ENCODE data around the gene CLBA1.

CLBA1 gene

GRCh38 chr14:104965561-104966231, 19.9 kb upstream of the CLBA1 start:
- H3K27me3 ChIP-seq (ENCODE audit: insufficient read depth, low read length, poor library complexity, severe bottlenecking) = no peaks in the 10 kb centered on the region

GRCh38 chr14:104966261-104966865, 19.2 kb upstream of the CLBA1 start:
- no peak overlapping the region for H3K9ac ChIP-seq (ENCODE audit: low read depth, low read length, poor library complexity, severe bottlenecking)
- no peak for TF ChIP-seq EZH2phosphoT487 (IDR thresholded peaks at IDR 0.05; ENCODE audit: borderline replicate concordance)
- TF ChIP-seq CTCF (conservative IDR thresholded peaks at IDR 0.05; ENCODE audit: low read length) = no peak
- no peaks in the 10 kb centered on the region for H3K4me1 ChIP-seq (ENCODE audit: insufficient read depth, low read length, poor library complexity, severe bottlenecking)
- H4K20me1 ChIP-seq (ENCODE audit: insufficient read depth, low read length, poor library complexity, severe bottlenecking) = no peaks in the 10 kb centered on the region
- no peaks in the 10 kb centered on the region for H3F3A ChIP-seq (ENCODE audit: low read depth)
- no peaks in the 10 kb centered on the region for H3K9me3 ChIP-seq (ENCODE audit: insufficient read depth, low read depth, low read length)
- H3K4me3 ChIP-seq (ENCODE audit: low read length, poor library complexity, severe bottlenecking) = no peak overlapping the region
- H3K79me2 ChIP-seq (ENCODE audit: insufficient read depth, low read length) = no peaks in the 10 kb centered on the region
- no peaks in the 10 kb centered on the region for H3K9me2 ChIP-seq (replicated peaks; ENCODE audit: low read depth, low read length)
- H2AFZ ChIP-seq (ENCODE audit: low read length) = no peak overlapping the region
- no peaks in the 10 kb centered on the region for H3K36me3 ChIP-seq (ENCODE audit: insufficient read depth, low read length)
- H3K4me2 ChIP-seq (ENCODE audit: low read depth, low read length, poor library complexity, severe bottlenecking) = no peak overlapping the region
- H3K27me3 ChIP-seq (ENCODE audit: insufficient read depth, low read length, poor library complexity, severe bottlenecking) = no peaks in the 10 kb centered on the region

More at GRCh38 chr14:104965561-104966231, 19.9 kb upstream of the CLBA1 start:
- no peaks in the 10 kb centered on the region for H3F3A ChIP-seq (ENCODE audit: low read depth)
- H3K9me2 ChIP-seq (replicated peaks; ENCODE audit: low read depth, low read length) = no peaks in the 10 kb centered on the region
- H4K20me1 ChIP-seq (ENCODE audit: insufficient read depth, low read length, poor library complexity, severe bottlenecking) = no peaks in the 10 kb centered on the region
- no peak for TF ChIP-seq EZH2phosphoT487 (IDR thresholded peaks at IDR 0.05; ENCODE audit: borderline replicate concordance)
- no peak for TF ChIP-seq CTCF (conservative IDR thresholded peaks at IDR 0.05; ENCODE audit: low read length)
- no peak overlapping the region for H2AFZ ChIP-seq (ENCODE audit: low read length)
- H3K9ac ChIP-seq (ENCODE audit: low read depth, low read length, poor library complexity, severe bottlenecking) = no peak overlapping the region
- no peaks in the 10 kb centered on the region for H3K79me2 ChIP-seq (ENCODE audit: insufficient read depth, low read length)
- no peak overlapping the region for H3K4me2 ChIP-seq (ENCODE audit: low read depth, low read length, poor library complexity, severe bottlenecking)
- H3K36me3 ChIP-seq (ENCODE audit: insufficient read depth, low read length) = no peaks in the 10 kb centered on the region
- H3K4me1 ChIP-seq (ENCODE audit: insufficient read depth, low read length, poor library complexity, severe bottlenecking) = no peaks in the 10 kb centered on the region
- no peak overlapping the region for H3K4me3 ChIP-seq (ENCODE audit: low read length, poor library complexity, severe bottlenecking)
- no peaks in the 10 kb centered on the region for H3K9me3 ChIP-seq (ENCODE audit: insufficient read depth, low read depth, low read length)

GRCh38 chr14:104966981-104967385, 18.6 kb upstream of the CLBA1 start:
- Histone ChIP-seq H3K4me2 (ENCODE audit: low read depth, low read length, poor library complexity, severe bottlenecking) (no peak overlapping the region), H3K4me3 (ENCODE audit: low read length, poor library complexity, severe bottlenecking) (no peak overlapping the region)

More at GRCh38 chr14:104966981-104967385, 18.6 kb upstream of the CLBA1 start:
- Histone ChIP-seq H3K9ac (ENCODE audit: low read depth, low read length, poor library complexity, severe bottlenecking) (no peak overlapping the region), H3K27me3 (ENCODE audit: insufficient read depth, low read length, poor library complexity, severe bottlenecking) (no peaks in the 10 kb centered on the region), H3K36me3 (ENCODE audit: insufficient read depth, low read length) (no peaks in the 10 kb centered on the region), H3F3A (ENCODE audit: low read depth) (no peaks in the 10 kb centered on the region), H3K9me3 (ENCODE audit: insufficient read depth, low read depth, low read length) (no peaks in the 10 kb centered on the region), H4K20me1 (ENCODE audit: insufficient read depth, low read length, poor library complexity, severe bottlenecking) (no peaks in the 10 kb centered on the region), H3K9me2 (replicated peaks; ENCODE audit: low read depth, low read length) (no peaks in the 10 kb centered on the region), H3K4me1 (ENCODE audit: insufficient read depth, low read length, poor library complexity, severe bottlenecking) (no peaks in the 10 kb centered on the region), H2AFZ (ENCODE audit: low read length) (no peak overlapping the region), H3K79me2 (ENCODE audit: insufficient read depth, low read length) (no peaks in the 10 kb centered on the region)
- TF ChIP-seq CTCF (conservative IDR thresholded peaks at IDR 0.05; ENCODE audit: low read length) (no peak), EZH2phosphoT487 (IDR thresholded peaks at IDR 0.05; ENCODE audit: borderline replicate concordance) (no peak)

Measured in Loucy (cell line).